Upper lobe of left lung (tissue), 4 donors: Measurements from ENCODE around the gene FAM168A.

ENCODE experiments used
- CTCF ChIP-seq, 6 experiments: fragments of 450-650 bp in 4 of 6; fragments of 200-600 bp in 2 of 6; sonication (generic) in 2 of 6; IDR thresholded peaks; one replicate each; pipeline ENCODE4 v1.5.1; 2016 to 2019; ENCODE audit warnings: antibody characterized with exemption in 6 of 6
- EP300 ChIP-seq, 4 donors: sonication (generic); formaldehyde crosslinking; IDR thresholded peaks; one replicate each; pipeline ENCODE4 v1.5.1; 2017; ENCODE audit warnings: antibody characterized with exemption in 4 of 4, control low read depth in 2 of 4
- POLR2A ChIP-seq, 4 donors: fragments of 450-650 bp; IDR thresholded peaks; one replicate each; pipeline ENCODE4 v1.5.1; 2016 to 2017; ENCODE audit warnings: antibody characterized with exemption in 4 of 4, mild to moderate bottlenecking in 2 of 4
- POLR2AphosphoS5 ChIP-seq, 2 donors: sonication (generic); formaldehyde crosslinking; IDR thresholded peaks; one replicate each; pipeline ENCODE4 v1.5.1; 2017; ENCODE audit warnings: antibody characterized with exemption in 2 of 2

GRCh38 chr11:73520353-73521061 lies 77.4 kb downstream of the FAM168A start:
- no peak for TF ChIP-seq POLR2AphosphoS5 (IDR thresholded peaks at IDR 0.05)
- no peak for TF ChIP-seq CTCF (IDR thresholded peaks at IDR 0.05)
- no peak for TF ChIP-seq POLR2A (IDR thresholded peaks at IDR 0.05)
- no peak for TF ChIP-seq EP300 (IDR thresholded peaks at IDR 0.05)
